ENCODE data around the gene SPINK4. TPM values are rescaled to one million over a fixed set of nuclear protein-coding genes. Genes with fewer than 3 reads are reported as not detected.
A peak's percentile ranks its signal among the peaks of the same experiment; 100 is the strongest.

Gene SPINK4
- polyA plus RNA-seq, 3 donors, result not detected

DNA sequence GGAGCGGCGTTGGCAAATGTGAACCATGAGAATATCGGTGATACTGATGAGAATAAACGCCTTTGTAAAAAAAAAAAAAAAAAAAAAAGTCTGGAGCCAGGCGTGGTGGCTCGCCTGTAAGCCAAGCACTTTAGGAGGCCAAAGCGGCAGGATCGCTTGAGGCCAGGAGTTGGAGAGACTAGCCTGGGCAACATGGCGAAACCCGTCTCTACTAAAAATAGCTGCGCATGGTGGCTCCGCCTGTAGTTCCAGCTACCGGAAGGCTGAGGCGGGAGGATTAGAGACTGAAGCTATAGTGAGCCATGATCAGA lies 49.9 kb downstream of the SPINK4 start:
- TF ChIP-seq, protein P1, sequence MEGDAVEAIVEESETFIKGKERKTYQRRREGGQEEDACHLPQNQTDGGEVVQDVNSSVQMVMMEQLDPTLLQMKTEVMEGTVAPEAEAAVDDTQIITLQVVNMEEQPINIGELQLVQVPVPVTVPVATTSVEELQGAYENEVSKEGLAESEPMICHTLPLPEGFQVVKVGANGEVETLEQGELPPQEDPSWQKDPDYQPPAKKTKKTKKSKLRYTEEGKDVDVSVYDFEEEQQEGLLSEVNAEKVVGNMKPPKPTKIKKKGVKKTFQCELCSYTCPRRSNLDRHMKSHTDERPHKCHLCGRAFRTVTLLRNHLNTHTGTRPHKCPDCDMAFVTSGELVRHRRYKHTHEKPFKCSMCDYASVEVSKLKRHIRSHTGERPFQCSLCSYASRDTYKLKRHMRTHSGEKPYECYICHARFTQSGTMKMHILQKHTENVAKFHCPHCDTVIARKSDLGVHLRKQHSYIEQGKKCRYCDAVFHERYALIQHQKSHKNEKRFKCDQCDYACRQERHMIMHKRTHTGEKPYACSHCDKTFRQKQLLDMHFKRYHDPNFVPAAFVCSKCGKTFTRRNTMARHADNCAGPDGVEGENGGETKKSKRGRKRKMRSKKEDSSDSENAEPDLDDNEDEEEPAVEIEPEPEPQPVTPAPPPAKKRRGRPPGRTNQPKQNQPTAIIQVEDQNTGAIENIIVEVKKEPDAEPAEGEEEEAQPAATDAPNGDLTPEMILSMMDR (IDR thresholded peaks at IDR 0.05), result no peak
- H3K79me2 ChIP-seq (ENCODE audit: insufficient read depth, low read length), result peaks cover 46% of the 10 kb centered on the region
- H3K4me1 Mint-ChIP-seq, result peaks cover 45% of the 10 kb centered on the region
- WGBS (ENCODE audit: insufficient coverage), result 0% methylated on average over 9 of the region's 14 CpGs
- H3K36me3 ChIP-seq (replicated peaks in 1 of 2; ENCODE audit: control insufficient read depth in 1 of 2, insufficient read depth in 2 of 2, low read length in 2 of 2), result peaks cover 11 to 27% of the 10 kb centered on the region in 2 donors
- no peaks in the 10 kb centered on the region for H4K20me1 ChIP-seq (ENCODE audit: insufficient read depth, low read length)
- peak overlapping the region; percentile 76 for H3K4me2 ChIP-seq (replicated peaks; ENCODE audit: extremely low read depth, low read length, poor library complexity, severe bottlenecking)
- H3K36me3 Mint-ChIP-seq, result peaks cover 22 to 23% of the 10 kb centered on the region in 2 donors
- DNase-seq, result no peak
- no peaks in the 10 kb centered on the region for H3K9me3 Mint-ChIP-seq
- peak overlapping the region; percentile 96 for H3K9ac ChIP-seq (ENCODE audit: insufficient read depth, low read length, poor library complexity, severe bottlenecking)
- intact Hi-C loops (cut with micrococcal nuclease), result loop anchor here in 1 of 2 donors (10.0 kb wide), 1 partner anchor 185 kb away; the partner anchor contains the start of gene NOL6
- peak overlapping the region; percentile 99 to 100 (median 100) for H3K27ac Mint-ChIP-seq
- peak overlapping the region; percentile 71 for H2AFZ ChIP-seq (ENCODE audit: insufficient read depth, low read depth, low read length, poor library complexity, severe bottlenecking)
- H3K27me3 Mint-ChIP-seq (ENCODE audit: low read depth in 3 of 3), result no peaks in the 10 kb centered on the region
- no peaks in the 10 kb centered on the region for H3K9me3 ChIP-seq (replicated peaks in 1 of 2; ENCODE audit: control insufficient read depth in 1 of 2, insufficient read depth in 1 of 2, low read length in 2 of 2)
- H3K4me1 ChIP-seq (ENCODE audit: control insufficient read depth in 1 of 2, insufficient read depth in 2 of 2, low read length in 2 of 2), result peaks cover 25 to 41% of the 10 kb centered on the region in 2 donors
- no peaks in the 10 kb centered on the region for H3K27me3 ChIP-seq (ENCODE audit: control insufficient read depth in 2 of 2, insufficient read depth in 2 of 2, low read length in 2 of 2)
- H3K4me3 ChIP-seq (replicated peaks in 1 of 3; ENCODE audit: low read depth in 2 of 3, low read length in 3 of 3), result peak overlapping the region; percentile 47 to 84 (median 76)
- H3K27ac ChIP-seq (ENCODE audit: low read depth in 1 of 2, low read length in 2 of 2), result peak overlapping the region; percentile 99 to 100
- peak overlapping the region; percentile 90 to 97 for H3K4me3 Mint-ChIP-seq

DNA sequence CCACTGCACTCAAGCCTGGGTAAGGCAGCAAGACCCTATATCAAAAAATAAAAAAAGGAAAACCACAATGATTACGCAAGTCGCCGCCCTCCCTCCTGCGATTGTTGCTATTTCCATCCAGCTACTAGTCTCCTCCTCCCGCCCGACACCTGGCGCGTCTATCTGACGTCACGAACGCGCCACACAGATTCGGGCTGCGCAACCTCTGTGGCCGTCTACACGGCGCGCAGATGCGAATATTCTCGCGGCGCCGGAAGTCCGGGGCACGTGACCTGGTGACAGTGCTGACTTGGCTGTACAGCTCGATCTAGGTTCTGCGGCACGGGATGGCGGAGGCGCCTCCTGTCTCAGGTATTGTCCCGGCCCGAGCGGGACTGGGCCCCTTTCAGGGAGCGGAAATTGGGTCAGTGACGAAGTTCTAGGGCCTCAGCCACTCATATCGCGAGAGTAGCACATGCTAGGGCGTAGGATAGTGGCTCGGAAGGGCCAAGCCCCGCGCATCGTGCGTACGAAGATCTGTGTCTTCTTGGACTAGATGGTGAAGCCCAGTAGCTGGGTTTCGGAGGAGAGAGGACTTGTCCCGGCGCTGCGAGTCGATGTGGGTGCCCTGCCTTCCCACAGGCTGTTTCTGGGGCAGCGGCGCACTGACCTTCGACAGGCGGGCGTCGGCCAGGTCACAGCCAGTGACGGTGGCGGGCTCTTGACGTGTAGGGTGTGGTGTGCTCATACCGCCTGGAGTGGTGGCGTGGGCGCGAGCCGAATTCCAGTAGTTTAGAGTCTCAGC lies 50.5 kb downstream of the SPINK4 start, which contains the start of gene NFX1:
TSS of gene NFX1 (plus strand) at position 270 of the 784 bp plus-strand sequence. CDS start at position 327, 57 bp downstream.
- peak within 1 kb of the TSS; percentile 76 for H3K4me2 ChIP-seq (replicated peaks; ENCODE audit: extremely low read depth, low read length, poor library complexity, severe bottlenecking)
- H3K9me3 ChIP-seq (replicated peaks in 1 of 2; ENCODE audit: control insufficient read depth in 1 of 2, insufficient read depth in 1 of 2, low read length in 2 of 2), result no peaks in the 10 kb centered on the region
- Mint-ChIP-seq H3K36me3 (peaks cover 25 to 26% of the 10 kb centered on the region in 2 donors), H3K9me3 (no peaks in the 10 kb centered on the region), H3K27me3 (ENCODE audit: low read depth in 3 of 3) (no peaks in the 10 kb centered on the region), H3K27ac (peak within 1 kb of the TSS; percentile 99 to 100 (median 100)), H3K4me3 (peak within 1 kb of the TSS; percentile 90 to 97), H3K4me1 (peaks cover 46% of the 10 kb centered on the region)
- H3K9ac ChIP-seq (ENCODE audit: insufficient read depth, low read length, poor library complexity, severe bottlenecking), result peak within 1 kb of the TSS; percentile 96
- under 1% methylated on average over 62 of the region's 63 CpGs for WGBS (ENCODE audit: insufficient coverage)
- H3K4me3 ChIP-seq (replicated peaks in 1 of 3; ENCODE audit: low read depth in 2 of 3, low read length in 3 of 3), result peak within 1 kb of the TSS; percentile 52 to 84 (median 76)
- peaks cover 16 to 33% of the 10 kb centered on the region in 2 donors for H3K36me3 ChIP-seq (replicated peaks in 1 of 2; ENCODE audit: control insufficient read depth in 1 of 2, insufficient read depth in 2 of 2, low read length in 2 of 2)
- DNase-seq, result peak; percentile 98 to 100 (median 99)
- peaks cover 51% of the 10 kb centered on the region for H3K79me2 ChIP-seq (ENCODE audit: insufficient read depth, low read length)
- TF ChIP-seq, protein P1 (IDR thresholded peaks at IDR 0.05), result no peak
- intact Hi-C loops (cut with micrococcal nuclease), result loop anchor here in 1 of 2 donors (10.0 kb wide), 1 partner anchor 184 kb away; the partner anchor contains the start of gene NOL6
- H4K20me1 ChIP-seq (ENCODE audit: insufficient read depth, low read length), result no peaks in the 10 kb centered on the region
- H3K4me1 ChIP-seq (ENCODE audit: control insufficient read depth in 1 of 2, insufficient read depth in 2 of 2, low read length in 2 of 2), result peaks cover 25 to 41% of the 10 kb centered on the region in 2 donors
- H2AFZ ChIP-seq (ENCODE audit: insufficient read depth, low read depth, low read length, poor library complexity, severe bottlenecking), result peak within 1 kb of the TSS; percentile 71
- peak within 1 kb of the TSS; percentile 99 to 100 for H3K27ac ChIP-seq (ENCODE audit: low read depth in 1 of 2, low read length in 2 of 2)
- no peaks in the 10 kb centered on the region for H3K27me3 ChIP-seq (ENCODE audit: control insufficient read depth in 2 of 2, insufficient read depth in 2 of 2, low read length in 2 of 2)
